ENCODE data around the gene NRIP1.

DNA sequence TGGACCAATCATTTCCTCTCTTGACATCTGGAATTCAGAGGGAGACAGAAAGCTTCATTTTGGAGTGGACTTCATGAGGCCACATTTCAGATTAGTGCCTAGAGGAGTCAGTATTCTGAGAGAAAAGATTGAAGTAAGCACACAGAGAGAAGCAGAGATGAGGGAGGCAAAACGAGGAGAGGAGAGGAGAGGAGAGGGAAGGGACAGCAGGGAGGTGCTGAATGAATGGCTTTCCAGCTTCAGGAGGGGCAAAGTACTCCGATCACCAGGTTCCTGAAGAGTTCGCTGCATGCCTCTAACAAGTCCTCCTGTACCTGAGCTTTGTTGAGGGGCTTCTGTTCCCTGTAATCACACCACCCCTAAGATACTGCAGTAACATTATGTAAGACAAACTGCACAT is 76.0 kb downstream of the NRIP1 start:
- TF ChIP-seq POLR2A (IDR thresholded peaks at IDR 0.05) (no peak), POLR2AphosphoS5 (IDR thresholded peaks at IDR 0.05) (no peak), EP300 (IDR thresholded peaks at IDR 0.05) (no peak)
- TF ChIP-seq, protein P1, sequence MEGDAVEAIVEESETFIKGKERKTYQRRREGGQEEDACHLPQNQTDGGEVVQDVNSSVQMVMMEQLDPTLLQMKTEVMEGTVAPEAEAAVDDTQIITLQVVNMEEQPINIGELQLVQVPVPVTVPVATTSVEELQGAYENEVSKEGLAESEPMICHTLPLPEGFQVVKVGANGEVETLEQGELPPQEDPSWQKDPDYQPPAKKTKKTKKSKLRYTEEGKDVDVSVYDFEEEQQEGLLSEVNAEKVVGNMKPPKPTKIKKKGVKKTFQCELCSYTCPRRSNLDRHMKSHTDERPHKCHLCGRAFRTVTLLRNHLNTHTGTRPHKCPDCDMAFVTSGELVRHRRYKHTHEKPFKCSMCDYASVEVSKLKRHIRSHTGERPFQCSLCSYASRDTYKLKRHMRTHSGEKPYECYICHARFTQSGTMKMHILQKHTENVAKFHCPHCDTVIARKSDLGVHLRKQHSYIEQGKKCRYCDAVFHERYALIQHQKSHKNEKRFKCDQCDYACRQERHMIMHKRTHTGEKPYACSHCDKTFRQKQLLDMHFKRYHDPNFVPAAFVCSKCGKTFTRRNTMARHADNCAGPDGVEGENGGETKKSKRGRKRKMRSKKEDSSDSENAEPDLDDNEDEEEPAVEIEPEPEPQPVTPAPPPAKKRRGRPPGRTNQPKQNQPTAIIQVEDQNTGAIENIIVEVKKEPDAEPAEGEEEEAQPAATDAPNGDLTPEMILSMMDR (IDR thresholded peaks at IDR 0.05), result no peak
